Measurements from ENCODE around the gene LILRB1.

GRCh38 chr19:54608205-54608604 is 22.1 kb upstream of the LILRB1 start:
- TF ChIP-seq CTCF (conservative IDR thresholded peaks at IDR 0.05 in 1 of 2, IDR thresholded peaks at IDR 0.05 in 1 of 2; ENCODE audit: low read depth in 1 of 2, low read length in 2 of 2) (no peak), EZH2 (IDR thresholded peaks at IDR 0.05; ENCODE audit: low read length, missing control alignments) (no peak)
